ENCODE data around the gene RALY. TPM values are rescaled to one million over a fixed set of nuclear protein-coding genes. Genes with fewer than 3 reads are reported as not detected.

Gene RALY
- total RNA-seq, 1 experiment from 2014 or later = 164 TPM

GRCh38 chr20:34042262-34042661 lies 48.6 kb downstream of the RALY start:
- no TSS peak for BruUV-seq (replicated peaks)
- Histone ChIP-seq H3K36me3 (ENCODE audit: control insufficient read depth, insufficient read depth, low read length) (no peaks in the 10 kb centered on the region), H3K4me3 (ENCODE audit: low read depth in 2 of 2, low read length in 2 of 2) (no peak overlapping the region), H3K27ac (ENCODE audit: low read length) (no peak overlapping the region), H3K4me1 (ENCODE audit: control insufficient read depth, insufficient read depth, low read length) (no peaks in the 10 kb centered on the region), H3K27me3 (ENCODE audit: control insufficient read depth, insufficient read depth, low read length) (no peaks in the 10 kb centered on the region), H3K9me3 (ENCODE audit: control insufficient read depth, insufficient read depth, low read depth, low read length) (no peaks in the 10 kb centered on the region)
- POLR2A ChIA-PET = interaction anchor here (0.5 kb wide), 1 partner anchor 16 kb away, joined by 4 read pairs; no protein-coding TSS in a partner anchor
- in situ Hi-C loops (cut with HindIII; ENCODE audit: low pct_unique_long_range_greater_than_20kb, low sequenced_read_pairs) (no loop called here), intact Hi-C loops (cut with micrococcal nuclease; ENCODE audit: unreplicated experiment) (no loop called here)
- CTCF ChIA-PET = interaction anchor here (0.6 kb wide), 1 partner anchor 143 kb away, joined by 4 read pairs; no protein-coding TSS in a partner anchor
- no peak for TF ChIP-seq REST (IDR thresholded peaks at IDR 0.05; ENCODE audit: insufficient read depth in 1 of 2, low read depth in 2 of 2, low read length in 1 of 2)
- DNase-seq (ENCODE audit: low read depth, low spot score) = no peak
- no peak for ATAC-seq

- TF ChIP-seq SIN3A (IDR thresholded peaks at IDR 0.05; ENCODE audit: borderline replicate concordance, insufficient read depth, low read depth, low read length) (no peak), REST (IDR thresholded peaks at IDR 0.05; ENCODE audit: insufficient read depth in 1 of 2, low read depth in 2 of 2, low read length in 1 of 2) (no peak), POLR2AphosphoS5 (IDR thresholded peaks at IDR 0.05; ENCODE audit: low read depth, low read length) (no peak), CTCF (IDR thresholded peaks at IDR 0.05) (no peak), TCF7L2 (IDR thresholded peaks at IDR 0.05; ENCODE audit: low read depth, low read length) (no peak)
- Histone ChIP-seq H3K27me3 (ENCODE audit: control insufficient read depth, insufficient read depth, low read length) (no peaks in the 10 kb centered on the region), H3K4me1 (ENCODE audit: control insufficient read depth, insufficient read depth, low read length) (no peaks in the 10 kb centered on the region), H3K9me3 (ENCODE audit: control insufficient read depth, insufficient read depth, low read depth, low read length) (no peaks in the 10 kb centered on the region), H3K36me3 (ENCODE audit: control insufficient read depth, insufficient read depth, low read length) (no peaks in the 10 kb centered on the region), H3K4me3 (ENCODE audit: low read depth in 2 of 2, low read length in 2 of 2) (no peak overlapping the region), H3K27ac (ENCODE audit: low read length) (no peak overlapping the region)
- in situ Hi-C loops (cut with HindIII; ENCODE audit: low pct_unique_long_range_greater_than_20kb, low sequenced_read_pairs) = no loop called here
- ChIA-PET POLR2A (no interaction called here), CTCF (interaction anchor here (0.5 kb wide), 1 partner anchor 111 kb away, joined by 6 read pairs; no protein-coding TSS in a partner anchor)
- no TSS peak for BruUV-seq (replicated peaks)
- ATAC-seq = no peak
- no peak for DNase-seq (ENCODE audit: low read depth, low spot score)
- intact Hi-C loops (cut with micrococcal nuclease; ENCODE audit: unreplicated experiment) = no loop called here
Observed at GRCh38 chr20:34043025-34043424, 49.3 kb downstream of the RALY start.
